Measurements from ENCODE around the gene CACNA2D3.

DNA sequence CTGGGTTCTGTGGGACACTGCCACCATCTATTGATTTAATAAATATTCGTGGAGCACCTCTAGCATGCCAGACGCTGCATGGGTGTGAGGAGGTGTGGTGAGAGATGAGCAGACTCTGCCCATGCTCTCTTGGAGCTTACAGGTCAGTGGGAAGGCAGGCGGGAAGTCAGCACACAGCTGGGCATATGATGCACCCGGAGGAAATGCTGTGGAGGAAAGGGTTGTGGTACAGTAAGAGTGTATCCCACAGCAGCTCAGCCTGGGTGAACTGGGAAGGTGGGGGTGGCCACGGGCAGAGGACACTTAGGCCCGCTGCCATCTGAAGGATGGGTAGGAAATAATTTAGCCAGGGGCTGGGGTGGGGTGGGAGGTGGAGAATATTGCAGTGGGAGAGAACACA lies 392.1 kb downstream of the CACNA2D3 start:
- TF ChIP-seq, protein P1, sequence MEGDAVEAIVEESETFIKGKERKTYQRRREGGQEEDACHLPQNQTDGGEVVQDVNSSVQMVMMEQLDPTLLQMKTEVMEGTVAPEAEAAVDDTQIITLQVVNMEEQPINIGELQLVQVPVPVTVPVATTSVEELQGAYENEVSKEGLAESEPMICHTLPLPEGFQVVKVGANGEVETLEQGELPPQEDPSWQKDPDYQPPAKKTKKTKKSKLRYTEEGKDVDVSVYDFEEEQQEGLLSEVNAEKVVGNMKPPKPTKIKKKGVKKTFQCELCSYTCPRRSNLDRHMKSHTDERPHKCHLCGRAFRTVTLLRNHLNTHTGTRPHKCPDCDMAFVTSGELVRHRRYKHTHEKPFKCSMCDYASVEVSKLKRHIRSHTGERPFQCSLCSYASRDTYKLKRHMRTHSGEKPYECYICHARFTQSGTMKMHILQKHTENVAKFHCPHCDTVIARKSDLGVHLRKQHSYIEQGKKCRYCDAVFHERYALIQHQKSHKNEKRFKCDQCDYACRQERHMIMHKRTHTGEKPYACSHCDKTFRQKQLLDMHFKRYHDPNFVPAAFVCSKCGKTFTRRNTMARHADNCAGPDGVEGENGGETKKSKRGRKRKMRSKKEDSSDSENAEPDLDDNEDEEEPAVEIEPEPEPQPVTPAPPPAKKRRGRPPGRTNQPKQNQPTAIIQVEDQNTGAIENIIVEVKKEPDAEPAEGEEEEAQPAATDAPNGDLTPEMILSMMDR (IDR thresholded peaks at IDR 0.05): no peak
- TF ChIP-seq POLR2A (IDR thresholded peaks at IDR 0.05) (no peak), POLR2AphosphoS5 (IDR thresholded peaks at IDR 0.05) (no peak)
